WERI-Rb-1 (cell line): ENCODE data around the gene DOLK.

Experiments used
- DNase-seq: peaks from one replicate; pipeline ENCODE4 v3.0.0-alpha.2; 2020
- H3K27ac ChIP-seq: fragments of 250-450 bp; sonication (Bioruptor Pico); 2 replicates; pipeline ENCODE4 v1.5.1; 2020; ENCODE audit warnings: mild to moderate bottlenecking, moderate library complexity
- H3K27me3 ChIP-seq: fragments of 250-450 bp; sonication (Bioruptor Pico); 2 replicates; pipeline ENCODE4 v1.5.1; 2021; ENCODE audit warnings: mild to moderate bottlenecking, low read depth, moderate library complexity; ENCODE audit not compliant: insufficient read depth, severe bottlenecking
- H3K36me3 ChIP-seq: fragments of 250-450 bp; sonication (Bioruptor Pico); 2 replicates; pipeline ENCODE4 v1.5.1; 2020; ENCODE audit warnings: mild to moderate bottlenecking, moderate library complexity
- H3K4me3 ChIP-seq: 2 replicates; pipeline ENCODE4 v1.5.1; 2011; ENCODE audit warnings: low read depth, mild to moderate bottlenecking, control low read depth, low read length
- H3K9me3 ChIP-seq: fragments of 250-450 bp; sonication (Bioruptor Pico); 2 replicates; pipeline ENCODE4 v1.5.1; 2021; ENCODE audit warnings: mild to moderate bottlenecking, moderate library complexity; ENCODE audit not compliant: severe bottlenecking
- CTCF ChIP-seq: IDR thresholded peaks from 2 replicates; pipeline ENCODE4 v1.5.1; 2011; ENCODE audit warnings: low read depth, mild to moderate bottlenecking, control low read depth, inconsistent platforms, low read length

DOLK gene

DNA sequence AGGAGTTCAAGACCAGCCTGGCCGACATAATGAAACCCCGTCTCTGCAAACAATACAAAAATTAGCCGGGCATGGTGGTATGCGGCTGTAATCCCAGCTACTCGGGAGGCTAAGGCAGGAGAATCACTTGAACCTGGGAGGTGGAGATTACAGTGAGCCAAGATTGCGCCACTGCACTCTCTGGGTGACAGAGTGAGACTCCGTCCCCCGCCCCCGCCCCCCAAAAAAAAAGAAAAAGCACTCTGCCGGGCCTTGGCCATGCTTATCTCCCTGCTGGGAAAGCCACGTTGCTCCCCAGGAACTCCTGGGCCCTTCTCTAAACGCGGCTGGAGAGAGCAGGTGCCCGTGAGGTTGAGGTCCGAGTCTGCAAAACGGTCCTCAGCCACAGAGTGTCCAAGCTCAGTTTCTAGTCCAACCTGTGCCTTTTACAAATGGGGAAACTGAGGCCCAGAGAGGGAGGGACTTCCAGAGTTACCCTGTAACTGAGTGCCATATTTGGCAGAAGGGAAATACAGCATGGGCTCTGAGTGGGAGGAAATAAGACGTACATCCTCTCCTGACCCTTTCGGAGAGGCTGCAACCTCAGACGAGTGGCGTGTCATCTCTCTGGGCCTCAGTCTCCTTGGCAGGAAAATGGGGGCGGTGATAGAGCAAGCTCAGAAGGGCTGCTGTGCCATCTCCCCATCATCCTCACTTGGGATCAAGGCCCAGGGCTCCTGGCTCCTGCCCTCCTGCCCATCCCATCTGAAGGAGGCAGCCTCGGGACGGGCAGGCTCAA, 33.2 kb downstream of the DOLK start:
- DNase-seq = no peak
- TF ChIP-seq CTCF = no peak
- Histone ChIP-seq H3K36me3 (peaks cover 77% of the 10 kb centered on the region), H3K4me3 (no peak overlapping the region), H3K27me3 (no peaks in the 10 kb centered on the region), H3K9me3 (no peaks in the 10 kb centered on the region), H3K27ac (no peak overlapping the region)

- peaks cover 84% of the 10 kb centered on the region for H3K36me3 ChIP-seq
- no peak overlapping the region for H3K27ac ChIP-seq
- no peak for TF ChIP-seq CTCF
Measured at GRCh38 chr9:128913048-128913900, 34.1 kb downstream of the DOLK start.

GRCh38 chr9:128912270-128912853, 35.0 kb downstream of the DOLK start:
- TF ChIP-seq CTCF = no peak
- no peak overlapping the region for H3K27ac ChIP-seq
- H3K4me3 ChIP-seq = no peak overlapping the region
- peaks cover 87% of the 10 kb centered on the region for H3K36me3 ChIP-seq
- H3K9me3 ChIP-seq = no peaks in the 10 kb centered on the region
- H3K27me3 ChIP-seq = no peaks in the 10 kb centered on the region
- no peak for DNase-seq

More at GRCh38 chr9:128913048-128913900, 34.1 kb downstream of the DOLK start:
- Histone ChIP-seq H3K9me3 (no peaks in the 10 kb centered on the region), H3K27me3 (no peaks in the 10 kb centered on the region), H3K4me3 (no peak overlapping the region)
- no peak for DNase-seq

GRCh38 chr9:128911529-128912035, 35.8 kb downstream of the DOLK start:
- no peak overlapping the region for H3K4me3 ChIP-seq
- peaks cover 89% of the 10 kb centered on the region for H3K36me3 ChIP-seq
- H3K9me3 ChIP-seq = no peaks in the 10 kb centered on the region
- H3K27me3 ChIP-seq = no peaks in the 10 kb centered on the region
- no peak for DNase-seq
- H3K27ac ChIP-seq = no peak overlapping the region
- no peak for TF ChIP-seq CTCF

GRCh38 chr9:128910906-128911305, 36.5 kb downstream of the DOLK start:
- H3K27ac ChIP-seq = no peak overlapping the region
- H3K27me3 ChIP-seq = no peaks in the 10 kb centered on the region
- no peak for DNase-seq
- no peak for TF ChIP-seq CTCF
- peaks cover 84% of the 10 kb centered on the region for H3K36me3 ChIP-seq
- no peak overlapping the region for H3K4me3 ChIP-seq
- H3K9me3 ChIP-seq = no peaks in the 10 kb centered on the region
